Neuronal stem cell (in vitro differentiated cells): Measurements from ENCODE around the gene ARRDC1.

Experiments used
- DNase-seq: peaks from one replicate; pipeline ENCODE4 v3.0.0-alpha.2; 2013; ENCODE audit warnings: low spot score
- H2AFZ ChIP-seq: one replicate; pipeline ENCODE4 v1.6.1; 2013; ENCODE audit warnings: mild to moderate bottlenecking, low read length, inconsistent platforms
- H2AK5ac ChIP-seq: 2 replicates; pipeline ENCODE4 v1.6.1; 2013; ENCODE audit warnings: low read depth, mild to moderate bottlenecking, inconsistent platforms, low read length, moderate library complexity, mixed read lengths
- H2BK120ac ChIP-seq: 2 replicates; pipeline ENCODE4 v1.6.1; 2013; ENCODE audit warnings: low read depth, mild to moderate bottlenecking, inconsistent platforms, low read length, moderate library complexity, mixed read lengths
- H2BK12ac ChIP-seq: one replicate; pipeline ENCODE4 v1.6.1; 2013; ENCODE audit warnings: low read length, inconsistent platforms
- H2BK15ac ChIP-seq: 2 replicates; pipeline ENCODE4 v1.6.1; 2013; ENCODE audit warnings: mild to moderate bottlenecking, low read length, inconsistent platforms, mixed read lengths
- H2BK5ac ChIP-seq: one replicate; pipeline ENCODE4 v1.6.1; 2013; ENCODE audit warnings: inconsistent platforms, mild to moderate bottlenecking, low read length, moderate library complexity
- H3K14ac ChIP-seq: one replicate; pipeline ENCODE4 v1.6.1; 2013; ENCODE audit warnings: low read length, inconsistent platforms
- H3K18ac ChIP-seq: 2 replicates; pipeline ENCODE4 v1.6.1; 2013; ENCODE audit warnings: low read length, inconsistent platforms
- H3K23ac ChIP-seq: 2 replicates; pipeline ENCODE4 v1.6.1; 2013; ENCODE audit warnings: low read depth, mild to moderate bottlenecking, mixed read lengths, low read length, inconsistent platforms; ENCODE audit not compliant: poor library complexity
- H3K27ac ChIP-seq: replicated peaks from 3 replicates; pipeline ENCODE4 v1.5.1; 2013; ENCODE audit warnings: low read length, inconsistent platforms
- H3K27me3 ChIP-seq, 3 experiments: 2 replicates each; pipeline ENCODE4 v1.6.1; 2013; ENCODE audit warnings: low read length in 3 of 3, mild to moderate bottlenecking in 2 of 3, inconsistent platforms in 1 of 3, low read depth in 1 of 3, mixed read lengths in 1 of 3, moderate library complexity in 1 of 3; ENCODE audit not compliant: control insufficient read depth in 3 of 3, insufficient read depth in 3 of 3
- H3K36me3 ChIP-seq, 2 donors: replicated peaks in 1 of 2; 2 replicates each; pipeline ENCODE4 v1.6.1; 2013; ENCODE audit warnings: low read length in 2 of 2; ENCODE audit not compliant: control insufficient read depth in 2 of 2, insufficient read depth in 2 of 2
- H3K4ac ChIP-seq: 2 replicates; pipeline ENCODE4 v1.6.1; 2013; ENCODE audit warnings: inconsistent platforms, mild to moderate bottlenecking, low read length, moderate library complexity
- H3K4me1 ChIP-seq, 2 donors: 1 replicate in 1 of 2; 2 replicates in 1 of 2; pipeline ENCODE4 v1.6.1; 2013; ENCODE audit warnings: low read length in 2 of 2, low read depth in 1 of 2; ENCODE audit not compliant: control insufficient read depth in 2 of 2, insufficient read depth in 1 of 2
- H3K4me2 ChIP-seq: one replicate; pipeline ENCODE4 v1.6.1; 2013; ENCODE audit warnings: mild to moderate bottlenecking, low read length, inconsistent platforms; ENCODE audit not compliant: insufficient read depth, poor library complexity, severe bottlenecking
- H3K4me3 ChIP-seq, 2 donors: 2 replicates each; pipeline ENCODE4 v1.5.1; 2013; ENCODE audit warnings: low read length in 2 of 2, mild to moderate bottlenecking in 2 of 2, inconsistent platforms in 1 of 2, moderate library complexity in 1 of 2
- H3K79me1 ChIP-seq: one replicate; pipeline ENCODE4 v1.6.1; 2013; ENCODE audit warnings: low read depth, mild to moderate bottlenecking, inconsistent platforms, low read length, moderate library complexity
- H3K9ac ChIP-seq: one replicate; pipeline ENCODE4 v1.6.1; 2013; ENCODE audit warnings: mild to moderate bottlenecking, low read depth, low read length, inconsistent platforms; ENCODE audit not compliant: poor library complexity
- H3K9me3 ChIP-seq, 2 donors: replicated peaks in 1 of 2; 2 replicates each; pipeline versions ENCODE3 to v1.6.1; 2013; ENCODE audit warnings: low read length in 2 of 2, mild to moderate bottlenecking in 2 of 2, inconsistent platforms in 1 of 2, low read depth in 1 of 2, mixed read lengths in 1 of 2, moderate library complexity in 1 of 2; ENCODE audit not compliant: control insufficient read depth in 2 of 2, insufficient read depth in 1 of 2
- H4K8ac ChIP-seq: one replicate; pipeline ENCODE4 v1.6.1; 2013; ENCODE audit warnings: low read depth, mild to moderate bottlenecking, inconsistent platforms, low read length, moderate library complexity
- H4K91ac ChIP-seq: one replicate; pipeline ENCODE4 v1.6.1; 2013; ENCODE audit warnings: low read length, low read depth, mild to moderate bottlenecking, inconsistent platforms; ENCODE audit not compliant: poor library complexity
- WGBS, 2 donors: extraction: QIAGEN DNeasy Blood & Tissue Kit; methylation state at CpG; one replicate each; pipeline ENCODE4 v1.1.7; 2013; ENCODE audit warnings: missing lambda C conversion rate in 2 of 2, mixed read lengths in 1 of 2; ENCODE audit not compliant: insufficient read length in 2 of 2, insufficient replicate concordance in 1 of 2; ENCODE audit errors: extremely low coverage in 2 of 2; 5-methylcytosine and 5-hydroxymethylcytosine counted together

ARRDC1 gene

DNA sequence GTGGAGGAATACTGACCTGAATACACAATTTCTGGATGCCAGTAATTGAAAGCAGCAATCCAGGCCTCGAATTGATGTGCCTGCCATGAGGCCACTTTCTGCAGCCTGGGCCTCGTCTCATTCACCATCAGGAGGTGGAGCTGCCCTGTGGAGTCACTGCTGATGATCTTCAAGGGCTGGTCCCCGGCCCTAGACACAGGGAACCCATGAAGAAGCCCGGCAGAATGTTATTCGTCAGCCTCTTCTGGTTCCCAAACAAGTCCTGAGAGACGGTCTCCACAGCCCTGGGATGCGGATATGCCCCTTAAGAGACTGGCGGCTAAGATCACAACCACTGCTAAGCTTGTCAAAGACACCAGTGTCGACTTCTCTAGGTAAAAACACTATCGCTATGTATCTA, 31.3 kb upstream of the ARRDC1 start:
- WGBS, 2 donors: no CpG with 5 or more reads among the region's 10 CpGs
- H3K9ac ChIP-seq: no peak overlapping the region

DNA sequence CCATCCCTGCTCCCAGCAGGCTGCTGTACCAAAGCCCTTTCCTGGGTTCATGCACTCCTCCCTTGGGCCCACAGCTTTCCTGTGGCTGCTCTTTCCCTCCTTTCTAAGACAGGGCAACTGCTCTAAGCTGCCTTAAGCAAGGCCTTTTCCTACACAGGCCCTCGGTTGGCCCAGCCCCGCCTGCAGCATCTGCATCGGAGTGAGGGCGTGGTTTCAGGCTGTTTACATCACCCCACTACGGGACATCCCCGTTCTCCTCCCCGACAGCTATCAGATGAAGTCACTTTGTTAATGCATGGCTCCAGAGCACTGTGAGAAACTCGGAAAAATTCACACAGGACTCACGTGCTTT, 30.1 kb upstream of the ARRDC1 start:
- Histone ChIP-seq H3K14ac (no peak overlapping the region), H2BK5ac (no peak overlapping the region), H3K4ac (no peak overlapping the region), H3K79me1 (peaks cover 14% of the 10 kb centered on the region), H2BK15ac (no peak overlapping the region), H3K36me3 (peaks cover 38 to 57% of the 10 kb centered on the region in 2 donors), H3K18ac (no peak overlapping the region), H3K4me3 (no peak overlapping the region), H3K9me3 (no peaks in the 10 kb centered on the region), H3K4me2 (no peak overlapping the region), H2AFZ (no peak overlapping the region), H3K23ac (no peak overlapping the region), H3K27me3 (no peaks in the 10 kb centered on the region), H3K27ac (no peak overlapping the region), H3K4me1 (peaks cover 6 to 8% of the 10 kb centered on the region in 2 donors), H2BK120ac (no peak overlapping the region), H4K8ac (no peak overlapping the region), H2AK5ac (no peak overlapping the region), H3K9ac (no peak overlapping the region), H2BK12ac (no peak overlapping the region), H4K91ac (no peak overlapping the region)
- no peak for DNase-seq
- no CpG with 5 or more reads among the region's 9 CpGs for WGBS, 2 donors

More for the DNA sequence above, 31.3 kb upstream of the ARRDC1 start:
- H4K91ac ChIP-seq: no peak overlapping the region
- no peak overlapping the region for H3K4ac ChIP-seq
- no peak overlapping the region for H2BK120ac ChIP-seq
- no peak overlapping the region for H2BK12ac ChIP-seq
- no peak overlapping the region for H3K23ac ChIP-seq
- H3K79me1 ChIP-seq: peaks cover 18% of the 10 kb centered on the region
- no peaks in the 10 kb centered on the region for H3K27me3 ChIP-seq
- H3K4me2 ChIP-seq: no peak overlapping the region
- H3K14ac ChIP-seq: no peak overlapping the region
- no peak overlapping the region for H2AK5ac ChIP-seq
- peaks cover 39 to 61% of the 10 kb centered on the region in 2 donors for H3K36me3 ChIP-seq
- no peak overlapping the region for H4K8ac ChIP-seq
- H2BK15ac ChIP-seq: no peak overlapping the region
- H2AFZ ChIP-seq: no peak overlapping the region
- DNase-seq: no peak
- no peak overlapping the region for H2BK5ac ChIP-seq
- peaks cover 6 to 8% of the 10 kb centered on the region in 2 donors for H3K4me1 ChIP-seq
- no peaks in the 10 kb centered on the region for H3K9me3 ChIP-seq
- no peak overlapping the region for H3K27ac ChIP-seq
- no peak overlapping the region for H3K4me3 ChIP-seq
- H3K18ac ChIP-seq: no peak overlapping the region

DNA sequence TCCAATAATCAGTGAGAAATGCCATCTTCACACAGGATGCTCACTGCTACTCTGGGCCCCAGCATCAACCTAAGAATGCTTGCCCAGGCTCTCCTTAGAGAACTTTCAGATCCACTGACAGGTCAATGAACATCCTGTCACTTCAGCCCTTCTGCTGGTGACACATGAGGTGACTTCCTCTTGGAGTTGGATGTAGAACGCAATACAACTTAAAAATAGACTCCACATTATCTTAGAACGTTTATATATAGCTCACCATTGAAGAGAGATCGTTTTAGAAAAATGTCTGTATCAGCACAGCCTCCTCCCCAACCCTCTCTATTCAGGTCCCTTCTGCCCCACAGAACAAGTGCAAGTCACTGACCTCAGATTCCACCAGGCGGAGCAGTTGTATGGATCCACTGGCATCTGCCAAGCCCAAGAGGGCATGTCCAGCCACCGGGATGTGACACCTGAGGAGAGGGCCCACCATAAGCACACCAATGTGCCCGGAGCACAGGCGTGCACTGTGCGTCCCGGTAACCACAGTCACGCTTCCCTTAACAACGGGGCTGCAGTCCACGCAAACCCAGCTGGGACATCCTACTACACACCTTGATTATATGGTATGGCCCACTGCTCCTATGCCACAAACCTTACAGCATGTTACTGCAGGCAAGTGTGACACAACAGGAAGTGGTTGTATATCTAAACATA, 29.6 kb upstream of the ARRDC1 start:
- Histone ChIP-seq H3K36me3 (peaks cover 38 to 57% of the 10 kb centered on the region in 2 donors), H3K9ac (no peak overlapping the region), H3K4me2 (no peak overlapping the region), H2BK12ac (no peak overlapping the region), H3K27me3 (no peaks in the 10 kb centered on the region), H3K9me3 (no peaks in the 10 kb centered on the region), H3K23ac (peak overlapping the region; percentile 37), H2AFZ (no peak overlapping the region), H2AK5ac (no peak overlapping the region), H3K14ac (no peak overlapping the region), H3K18ac (no peak overlapping the region), H2BK15ac (no peak overlapping the region), H4K8ac (no peak overlapping the region), H3K4me1 (peaks cover 6 to 8% of the 10 kb centered on the region in 2 donors), H4K91ac (no peak overlapping the region), H3K27ac (no peak overlapping the region), H2BK120ac (no peak overlapping the region), H3K4me3 (no peak overlapping the region), H2BK5ac (no peak overlapping the region), H3K4ac (no peak overlapping the region), H3K79me1 (peaks cover 9% of the 10 kb centered on the region)
- no CpG with 5 or more reads among the region's 12 CpGs for WGBS, 2 donors
- no peak for DNase-seq

- H3K36me3 ChIP-seq: peaks cover 49 to 69% of the 10 kb centered on the region in 2 donors
- H2BK15ac ChIP-seq: no peak within 1 kb of the TSS
- H3K18ac ChIP-seq: peak within 1 kb of the TSS; percentile 98
- peaks cover 6% of the 10 kb centered on the region for H3K79me1 ChIP-seq
- H3K9ac ChIP-seq: peak within 1 kb of the TSS; percentile 99
- H3K23ac ChIP-seq: peak within 1 kb of the TSS; percentile 98
- H3K9me3 ChIP-seq: no peaks in the 10 kb centered on the region
- peak within 1 kb of the TSS; percentile 97 for H2AFZ ChIP-seq
- H2AK5ac ChIP-seq: peak within 1 kb of the TSS; percentile 87
- H3K4me1 ChIP-seq: peaks cover 6 to 8% of the 10 kb centered on the region in 2 donors
- H3K27me3 ChIP-seq: no peaks in the 10 kb centered on the region
- peak within 1 kb of the TSS; percentile 53 for H2BK12ac ChIP-seq
- no CpG with 5 or more reads among the region's 82 CpGs for WGBS, 2 donors
- no peak within 1 kb of the TSS for H3K4ac ChIP-seq
- H2BK5ac ChIP-seq: no peak within 1 kb of the TSS
- H4K91ac ChIP-seq: no peak within 1 kb of the TSS
- no peak within 1 kb of the TSS for H3K14ac ChIP-seq
- peak; percentile 88 for DNase-seq
- peak within 1 kb of the TSS; percentile 70 for H3K27ac ChIP-seq
- no peak within 1 kb of the TSS for H2BK120ac ChIP-seq
- H3K4me2 ChIP-seq: peak within 1 kb of the TSS; percentile 67
- H3K4me3 ChIP-seq: peak within 1 kb of the TSS; percentile 100
- no peak within 1 kb of the TSS for H4K8ac ChIP-seq
Observed at GRCh38 chr9:137578518-137579258, 26.8 kb upstream of the ARRDC1 start, which contains the start of gene DPH7. DPH7 (minus strand) TSS chr9:137578925; CDS start chr9:137578777, 148 bp downstream.
